HG03442 (cell line): Measurements from ENCODE around the gene BUB1B.

Experiments used
- ATAC-seq: cut with Tn5 transposase; IDR thresholded peaks from one replicate; pipeline ENCODE4 v1.9.1; 2021; ENCODE audit warnings: mild to moderate bottlenecking, moderate library complexity; ENCODE audit not compliant: unreplicated experiment

Gene BUB1B

DNA sequence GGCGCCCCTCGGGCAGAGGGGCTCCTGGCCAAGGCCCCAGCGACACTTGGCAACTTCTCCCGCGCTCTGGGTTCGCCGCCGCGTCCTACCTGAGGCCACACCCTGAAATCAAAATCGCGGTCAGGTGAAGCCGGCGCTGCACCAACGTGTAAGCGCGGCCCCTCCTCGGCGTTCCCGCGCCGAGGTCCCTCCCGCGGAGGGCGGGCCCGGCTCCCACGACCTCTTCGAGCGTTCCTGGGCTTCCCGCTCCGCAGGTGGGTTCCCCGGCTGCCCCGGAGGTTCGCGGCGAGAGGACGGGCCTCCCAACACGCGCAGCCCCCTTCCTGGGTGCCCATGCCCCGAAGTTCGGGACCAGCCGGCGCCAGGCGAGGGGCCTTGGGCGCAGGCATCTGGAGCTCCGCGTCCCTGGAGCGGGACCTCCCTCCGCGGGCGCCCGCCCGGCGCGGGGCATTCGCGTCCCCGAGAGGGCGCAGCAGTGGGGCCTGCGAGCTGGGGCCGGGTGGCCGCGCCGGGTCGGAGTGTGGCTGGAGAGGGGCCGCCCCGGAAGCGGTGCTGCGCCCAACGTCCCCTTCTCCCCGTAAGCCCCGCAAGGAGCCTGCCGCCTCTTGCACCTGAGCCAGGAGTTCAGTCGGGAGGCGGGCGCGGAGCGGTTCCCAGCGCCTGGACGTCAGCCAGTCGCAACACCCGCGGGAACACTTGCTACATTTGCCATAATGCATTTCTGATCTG, 91.7 kb downstream of the BUB1B start:
- ATAC-seq = no peak

DNA sequence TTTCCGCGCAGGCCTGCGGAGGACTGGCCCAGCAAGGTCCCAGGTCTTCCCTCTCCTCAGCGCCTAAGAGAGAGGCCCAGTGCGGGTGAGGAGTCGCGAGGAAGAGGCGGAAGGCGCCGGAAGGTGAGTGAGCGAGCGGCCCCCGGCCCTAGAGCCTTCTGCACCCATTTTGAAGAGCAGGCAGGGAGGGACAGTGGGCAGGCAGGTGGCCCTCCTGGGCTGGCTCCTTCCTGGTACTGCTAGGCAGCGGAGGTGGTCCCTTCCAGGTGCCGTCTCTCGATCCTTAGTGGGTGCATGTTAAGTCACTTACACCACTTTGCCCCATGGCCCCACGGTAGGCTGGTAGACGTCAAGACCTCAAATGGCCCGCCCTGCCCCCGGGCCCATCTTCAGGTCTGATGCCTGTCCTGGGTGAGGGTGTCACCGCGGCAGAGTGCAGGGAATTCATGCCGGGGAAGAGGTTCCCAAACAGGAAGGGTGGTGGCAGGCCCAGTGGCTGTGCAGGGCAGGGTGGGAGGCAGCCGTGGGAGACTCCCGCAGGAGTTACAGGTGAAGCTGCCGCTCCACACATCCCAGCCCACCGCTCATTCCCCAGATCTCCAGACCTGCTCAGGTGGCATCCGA, 92.4 kb downstream of the BUB1B start:
- no peak for ATAC-seq

DNA sequence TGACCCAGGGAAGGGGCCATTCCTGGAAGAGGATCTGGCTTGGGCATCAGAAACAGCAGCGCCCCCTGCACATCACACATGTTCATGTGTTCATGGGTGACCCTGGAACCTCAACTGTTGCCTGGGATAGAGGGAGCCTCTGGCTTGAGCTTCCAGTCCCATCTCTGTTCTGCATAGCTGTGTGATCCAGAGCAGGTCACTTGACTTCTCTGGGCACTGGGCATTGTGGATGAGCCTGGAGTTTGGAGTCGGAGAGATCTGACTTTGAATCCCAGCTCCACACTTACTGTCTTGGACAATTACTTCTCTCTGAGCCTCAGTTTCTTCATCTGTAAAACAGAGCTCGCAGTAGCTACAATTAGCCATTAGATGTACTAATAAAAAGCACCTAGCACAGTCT, 93.6 kb downstream of the BUB1B start:
- no peak for ATAC-seq

DNA sequence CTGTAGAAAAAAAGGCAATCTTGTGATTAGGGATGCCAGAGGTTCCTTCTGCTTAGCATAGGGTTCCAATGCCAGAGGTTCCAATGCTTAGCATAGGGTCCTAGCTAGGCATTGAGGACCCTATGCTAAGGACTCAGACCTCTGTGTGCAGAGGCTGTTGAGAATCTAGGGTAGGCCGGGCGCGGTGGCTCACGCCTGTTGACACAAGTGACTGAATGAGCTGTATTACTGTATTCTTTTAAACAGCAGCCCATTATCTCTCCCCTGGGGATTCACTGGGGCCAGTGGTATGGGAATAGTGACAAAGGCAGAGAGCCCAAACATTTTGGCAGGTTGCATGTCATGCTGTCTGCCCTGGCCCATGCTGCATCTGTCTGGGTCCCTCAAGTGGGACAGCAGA, 94.2 kb downstream of the BUB1B start:
- no peak for ATAC-seq

DNA sequence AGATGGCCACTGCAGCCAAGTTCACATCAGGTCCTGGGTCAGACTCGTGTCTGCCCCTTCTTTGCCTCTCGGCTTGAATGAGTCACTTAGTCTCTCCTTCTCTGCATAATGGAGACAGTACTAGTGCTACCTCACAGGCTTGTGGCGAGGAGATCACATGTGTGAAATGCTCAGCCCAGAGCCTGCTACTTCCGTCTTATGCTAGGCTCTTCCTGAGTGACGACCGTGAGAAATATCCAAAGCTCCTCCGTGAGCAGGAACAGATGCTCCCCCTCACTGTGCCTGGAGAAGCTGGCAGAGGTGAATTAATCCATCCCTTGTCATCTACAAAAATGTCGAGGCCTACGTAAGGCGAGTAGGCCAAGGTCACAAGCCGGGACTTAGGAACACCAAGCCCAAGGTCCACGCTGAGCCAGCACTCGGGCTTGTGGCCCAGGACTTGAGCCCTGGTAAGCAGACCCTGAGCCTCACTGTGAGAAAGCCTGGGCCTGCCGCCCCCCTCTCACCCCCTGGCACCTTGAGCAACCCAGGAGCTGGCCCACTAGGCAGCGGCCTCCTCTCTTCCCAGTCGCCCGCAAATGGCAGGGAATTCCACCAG, 95.9 kb downstream of the BUB1B start:
- no peak for ATAC-seq

DNA sequence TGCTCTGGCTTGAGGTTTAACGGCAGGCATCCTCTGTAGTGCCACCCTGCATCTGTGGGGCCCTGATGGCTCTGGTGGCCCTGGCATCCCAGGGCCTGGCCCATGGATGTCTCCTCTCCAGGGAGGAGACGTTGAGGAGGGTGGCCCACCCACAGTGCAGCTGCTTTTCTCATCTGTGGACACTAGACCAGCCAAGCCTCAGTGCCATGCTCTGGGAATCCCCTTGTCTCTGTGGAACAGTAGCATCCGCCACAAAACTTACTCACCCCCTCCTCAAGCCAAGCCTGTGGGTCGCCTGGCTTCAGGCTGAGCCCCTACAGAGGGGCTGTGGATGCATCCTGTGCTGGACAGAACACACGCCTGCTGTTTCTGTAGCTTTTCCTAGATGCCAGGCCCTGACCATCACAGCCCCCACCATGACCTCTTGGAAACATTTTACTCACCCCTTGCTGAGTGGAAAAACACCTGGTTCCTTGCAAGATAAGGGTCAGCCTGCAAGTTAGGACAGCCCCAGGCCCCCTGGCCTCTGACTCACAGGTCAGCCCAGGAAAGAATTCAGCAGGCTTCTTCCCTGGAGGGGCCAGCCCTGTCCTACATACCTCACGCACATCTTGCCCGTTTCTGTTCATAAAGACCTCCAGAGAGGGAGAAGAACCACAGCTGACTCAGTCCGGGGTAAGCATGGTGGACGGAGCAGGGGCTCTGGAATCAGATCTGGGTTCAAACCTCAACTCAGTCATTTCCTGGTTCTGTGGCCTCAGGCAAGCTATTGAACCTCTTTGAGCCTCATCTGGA, 97.0 kb downstream of the BUB1B start:
- ATAC-seq = no peak

DNA sequence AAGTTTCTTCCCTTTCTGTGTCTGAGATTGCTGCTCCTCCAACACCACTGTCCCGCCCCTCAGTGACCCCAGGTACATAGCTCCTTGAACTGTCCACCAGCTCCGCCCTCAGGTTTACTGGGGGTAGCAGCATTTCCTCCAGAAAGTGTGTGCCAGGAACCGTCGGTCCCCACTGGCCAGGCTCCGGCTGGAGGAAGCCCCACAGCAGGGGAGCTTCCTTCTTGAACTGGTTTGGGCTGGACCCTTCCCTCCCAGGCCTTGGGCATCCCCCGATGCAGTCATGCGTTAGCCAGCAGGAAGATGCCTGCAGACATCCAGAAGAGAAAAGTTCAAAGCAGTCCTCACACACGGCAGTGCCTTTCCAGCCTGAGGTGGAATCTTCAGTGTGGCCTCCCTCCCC, 97.7 kb downstream of the BUB1B start:
- no peak for ATAC-seq

DNA sequence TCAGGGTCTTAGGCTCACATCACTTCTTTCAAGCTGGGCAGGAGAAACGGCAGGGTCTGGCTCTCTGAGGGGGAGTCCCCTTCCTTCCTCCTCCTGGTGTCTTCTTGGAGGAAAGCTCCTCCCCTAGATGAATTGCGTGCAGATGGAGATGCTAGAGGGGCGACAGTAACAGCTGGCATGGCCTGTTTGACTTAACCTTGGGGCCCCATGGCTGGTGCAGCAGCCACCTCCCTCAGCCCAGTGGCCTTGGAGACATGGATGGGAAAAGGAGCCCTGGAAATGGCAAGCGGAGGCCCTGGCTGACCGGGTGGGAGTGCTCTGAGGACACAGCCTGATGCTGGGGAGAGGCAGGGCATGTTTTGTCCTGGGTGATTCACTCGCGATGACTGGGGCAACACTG, 98.2 kb downstream of the BUB1B start:
- ATAC-seq = no peak

DNA sequence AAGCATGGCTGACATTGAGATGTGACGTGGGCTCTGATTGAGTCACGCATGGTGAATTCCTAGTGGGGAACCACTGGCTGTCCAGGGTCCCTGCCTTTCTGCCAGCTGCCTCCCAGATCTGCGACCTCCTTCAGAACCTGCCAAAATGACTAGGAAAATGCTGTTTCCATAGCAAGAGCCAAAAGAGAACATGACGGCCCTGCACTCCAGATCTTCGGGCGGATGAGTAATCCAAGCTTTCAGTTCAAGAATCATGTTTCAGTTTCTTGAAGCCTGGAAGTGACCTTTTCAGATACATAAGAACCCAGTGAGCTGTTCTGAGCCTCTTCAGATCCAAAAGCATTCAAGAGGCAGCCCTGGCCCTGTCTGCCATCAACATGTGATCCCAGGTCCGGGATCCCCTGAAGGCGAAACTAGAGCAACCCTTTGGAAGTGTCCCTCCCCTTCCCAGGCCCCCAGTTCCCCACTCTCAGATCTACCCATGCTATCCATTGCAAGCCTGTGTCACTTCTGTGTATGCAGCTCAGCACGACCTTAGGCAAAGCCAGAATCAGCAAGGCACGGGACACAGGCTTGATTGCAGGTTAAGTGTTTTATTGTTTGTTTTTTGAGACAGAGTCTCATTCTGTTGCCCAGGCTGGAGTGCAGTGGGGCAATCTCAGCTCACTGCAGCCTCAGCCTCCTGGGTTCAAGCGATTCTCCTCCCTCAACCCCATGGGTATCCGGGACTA, 102.3 kb downstream of the BUB1B start:
- ATAC-seq = no peak

DNA sequence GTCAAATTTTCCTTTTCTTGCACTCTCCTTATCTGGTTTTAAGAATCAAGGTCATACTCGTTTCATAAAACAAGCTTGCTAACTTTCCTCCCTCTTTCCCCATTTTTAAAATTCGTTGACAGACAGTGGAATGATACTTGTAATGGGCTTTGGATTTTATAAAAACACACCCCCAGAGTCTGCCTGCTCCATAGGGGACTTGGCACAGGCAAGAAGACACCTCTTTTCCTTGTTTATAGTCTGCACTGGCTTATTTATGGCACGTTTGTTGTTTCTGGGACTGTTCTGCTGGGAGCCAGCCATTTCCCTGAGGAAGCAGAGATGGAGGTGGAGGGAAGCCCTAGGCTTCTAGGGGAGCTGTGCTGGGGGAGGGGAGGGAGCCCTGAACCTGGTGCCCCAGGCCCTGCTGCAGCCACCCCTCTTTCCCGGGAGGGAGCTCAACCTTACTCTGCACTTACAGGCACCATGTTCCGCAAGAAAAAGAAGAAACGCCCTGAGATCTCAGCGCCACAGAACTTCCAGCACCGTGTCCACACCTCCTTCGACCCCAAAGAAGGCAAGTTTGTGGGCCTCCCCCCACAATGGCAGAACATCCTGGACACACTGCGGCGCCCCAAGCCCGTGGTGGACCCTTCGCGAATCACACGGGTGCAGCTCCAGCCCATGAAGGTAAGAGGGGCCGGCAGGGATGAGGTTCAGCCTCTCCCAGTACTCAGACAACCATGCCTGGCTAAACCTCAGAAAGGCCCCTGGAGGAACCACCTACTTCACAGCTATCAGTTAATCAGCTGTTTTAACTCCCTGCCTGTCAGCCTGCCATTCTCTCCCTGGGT, 103.7 kb downstream of the BUB1B start:
- no peak for ATAC-seq

DNA sequence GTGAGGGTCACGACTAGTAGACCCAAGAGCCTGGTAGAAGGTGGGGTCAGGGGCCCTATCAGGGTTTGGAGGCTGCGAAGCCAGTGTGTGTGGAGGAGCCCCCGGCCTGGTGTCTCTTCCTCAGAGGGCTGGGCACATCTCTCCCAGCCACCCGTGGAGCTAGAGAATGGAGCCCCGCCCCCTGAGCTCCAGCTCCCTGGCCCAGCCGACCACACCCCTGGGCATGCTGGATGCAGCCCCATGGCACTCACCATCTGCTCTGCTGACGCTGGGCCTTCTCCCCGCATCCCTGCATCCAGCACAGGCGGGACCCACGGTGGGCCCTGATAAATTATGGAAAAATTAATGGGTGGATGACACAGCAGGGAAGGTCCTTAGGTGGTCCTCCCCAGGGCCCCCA, 104.5 kb downstream of the BUB1B start:
- ATAC-seq = no peak

DNA sequence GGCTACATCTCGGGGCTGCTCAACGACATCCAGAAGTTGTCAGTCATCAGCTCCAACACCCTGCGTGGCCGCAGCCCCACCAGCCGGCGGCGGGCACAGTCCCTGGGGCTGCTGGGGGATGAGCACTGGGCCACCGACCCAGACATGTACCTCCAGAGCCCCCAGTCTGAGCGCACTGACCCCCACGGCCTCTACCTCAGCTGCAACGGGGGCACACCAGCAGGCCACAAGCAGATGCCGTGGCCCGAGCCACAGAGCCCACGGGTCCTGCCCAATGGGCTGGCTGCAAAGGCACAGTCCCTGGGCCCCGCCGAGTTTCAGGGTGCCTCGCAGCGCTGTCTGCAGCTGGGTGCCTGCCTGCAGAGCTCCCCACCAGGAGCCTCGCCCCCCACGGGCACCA, 105.0 kb downstream of the BUB1B start:
- ATAC-seq = no peak

DNA sequence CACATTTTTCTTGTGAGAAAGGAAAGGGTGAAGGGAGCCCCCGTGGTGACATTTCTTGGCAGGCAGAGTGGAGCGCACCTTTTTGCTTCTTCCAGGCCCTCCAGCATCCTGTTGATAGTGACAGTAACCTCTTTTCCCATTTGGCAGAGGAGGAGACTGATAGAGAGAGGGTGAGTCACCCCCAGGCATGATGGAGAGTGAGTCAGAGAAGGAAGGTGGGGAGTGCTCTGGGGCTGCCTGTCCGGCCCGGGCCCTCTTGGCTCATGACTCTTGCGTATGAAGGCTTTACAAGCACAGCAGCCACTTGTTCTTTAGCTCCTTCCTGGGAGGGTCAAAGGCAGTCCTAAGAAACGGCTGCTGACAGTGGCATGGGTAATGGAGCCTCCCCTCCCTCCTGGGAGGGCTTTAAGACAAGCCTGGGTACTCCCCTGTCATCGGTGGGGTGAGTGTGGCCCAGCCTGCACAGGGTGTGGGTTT, 106.0 kb downstream of the BUB1B start:
- ATAC-seq = no peak

DNA sequence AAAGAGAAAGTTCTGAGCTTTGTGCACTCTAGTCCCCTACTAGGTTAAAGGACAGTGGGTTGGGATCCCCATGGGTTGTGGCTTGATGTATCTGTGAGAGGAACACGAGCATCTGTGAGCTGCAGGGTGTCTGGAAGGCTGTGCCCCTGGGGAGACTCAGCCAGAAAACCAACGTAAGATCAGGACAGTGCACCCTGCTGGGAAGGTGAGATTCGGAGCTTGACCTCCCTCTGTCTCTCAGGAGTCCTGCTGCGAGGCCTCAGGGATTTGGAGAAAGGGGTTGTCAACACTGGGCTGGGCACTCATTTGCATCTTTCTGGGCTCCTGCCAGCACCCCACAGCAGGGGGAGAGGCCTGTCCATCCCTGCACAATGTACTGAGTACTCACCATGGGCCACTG, 106.8 kb downstream of the BUB1B start:
- no peak for ATAC-seq

DNA sequence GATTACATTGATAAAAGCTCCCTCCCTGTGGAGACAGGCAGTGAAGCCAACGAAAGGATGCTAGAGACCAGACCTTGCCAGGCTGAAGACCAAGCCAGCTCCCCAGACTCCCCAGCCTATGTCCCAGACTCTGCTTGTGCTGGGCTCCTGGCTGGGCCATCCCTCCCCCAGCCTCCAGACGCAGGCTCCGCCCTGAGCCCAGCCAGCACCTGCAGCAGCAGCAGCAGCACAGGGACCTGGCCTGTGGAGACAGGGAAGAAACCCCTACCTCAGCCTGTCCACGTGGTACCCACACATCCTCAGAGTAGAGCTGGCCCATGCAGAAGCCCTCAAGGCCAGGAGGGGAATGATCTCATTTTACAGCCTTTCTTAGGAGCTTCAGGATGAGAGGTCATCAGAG, 108.7 kb downstream of the BUB1B start:
- no peak for ATAC-seq

DNA sequence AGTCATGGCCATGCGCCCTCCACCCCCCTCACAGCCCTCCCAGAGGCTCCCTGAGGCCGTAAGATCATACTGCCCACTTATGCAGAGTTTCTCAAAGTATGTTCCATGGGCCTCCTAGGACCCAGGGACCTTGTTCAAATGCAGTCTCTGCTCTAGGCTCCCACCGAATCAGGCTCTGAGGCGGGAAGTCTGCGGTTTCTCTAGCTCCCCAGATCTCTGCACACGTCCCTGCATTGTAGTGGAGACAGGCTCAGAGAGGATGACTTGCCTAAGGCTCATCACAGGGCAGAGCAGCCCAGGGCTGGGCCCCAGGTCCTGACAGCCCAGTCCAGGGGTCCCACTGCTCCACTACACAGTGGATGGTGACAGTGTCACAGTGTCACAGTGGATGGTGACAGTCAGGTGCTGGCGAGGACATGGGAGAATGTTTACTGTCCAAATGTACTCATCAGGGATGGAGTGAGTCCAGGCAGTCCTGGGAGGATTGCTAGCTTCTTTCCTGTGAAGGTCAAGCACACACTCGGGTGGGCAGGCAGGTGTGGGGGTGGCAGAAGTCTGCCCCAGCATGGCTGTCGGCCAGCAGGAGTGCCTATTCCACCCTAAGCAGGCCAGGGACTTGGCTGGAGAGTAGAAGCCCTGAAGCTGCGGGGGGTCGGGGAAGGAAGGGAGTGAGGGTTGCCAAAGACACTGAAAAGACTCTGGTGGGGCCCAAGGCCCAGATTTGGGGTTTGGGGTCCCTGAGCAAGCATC, 109.6 kb downstream of the BUB1B start:
- ATAC-seq = no peak
